Fibroblast of lung (primary cell): ENCODE measurements around the gene HNRNPL.

Experiments used
- CTCF ChIP-seq, 2 donors: IDR thresholded peaks in 1 of 2; conservative IDR thresholded peaks in 1 of 2; 1 replicate in 1 of 2; 2 replicates in 1 of 2; pipeline ENCODE4 v1.5.1; 2011 to 2012; ENCODE audit warnings: low read length in 2 of 2, control low read depth in 1 of 2, inconsistent platforms in 1 of 2, low read depth in 1 of 2, mild to moderate bottlenecking in 1 of 2
- EZH2 ChIP-seq: IDR thresholded peaks from 2 replicates; pipeline ENCODE4 v1.5.1; 2012; ENCODE audit warnings: low read length, control low read depth, mild to moderate bottlenecking; ENCODE audit errors: missing control alignments

GRCh38 chr19:38845374-38846024 is 4.3 kb downstream of the HNRNPL start:
- TF ChIP-seq CTCF (conservative IDR thresholded peaks at IDR 0.05 in 1 of 2, IDR thresholded peaks at IDR 0.05 in 1 of 2; ENCODE audit: low read depth in 1 of 2, low read length in 2 of 2) (no peak), EZH2 (no peak)
